Panc1 (cell line): Measurements from ENCODE around the gene SLC9C1.

Source experiments
- POLR2AphosphoS5 ChIP-seq: IDR thresholded peaks from 2 replicates; pipeline ENCODE4 v1.6.1; 2012; ENCODE audit warnings: mild to moderate bottlenecking, low read depth, low read length, moderate library complexity
- TF ChIP-seq, protein P1 (sequence below): fragments of 450-650 bp; IDR thresholded peaks from 2 replicates; pipeline ENCODE4 v1.5.1; 2017; ENCODE audit warnings: mild to moderate bottlenecking
- TF ChIP-seq, protein P2 (sequence below), 2 experiments: IDR thresholded peaks; 2 replicates each; pipeline ENCODE4 v1.6.1; 2011 to 2012; ENCODE audit warnings: low read depth in 2 of 2, control low read depth in 1 of 2, low read length in 1 of 2, mild to moderate bottlenecking in 1 of 2, moderate library complexity in 1 of 2; ENCODE audit not compliant: insufficient read depth in 1 of 2

DNA sequence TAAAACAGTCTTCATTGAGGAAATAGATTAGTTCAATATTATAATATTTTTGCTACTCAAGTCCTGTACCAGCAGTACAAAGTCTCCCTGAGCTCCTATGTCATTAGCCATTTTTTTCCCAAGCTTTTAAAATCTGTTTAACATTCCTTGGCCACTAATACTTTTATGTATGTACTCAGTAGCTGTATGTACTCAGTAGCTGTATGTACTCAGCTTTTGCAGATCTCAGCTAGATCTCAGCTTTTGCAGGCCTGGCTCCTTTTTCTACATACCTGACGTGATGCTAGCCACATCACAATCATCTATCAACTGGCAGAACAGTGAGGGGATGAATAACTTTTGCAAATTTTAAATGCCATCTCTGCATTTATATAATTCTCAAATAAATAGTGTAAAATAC is 13.8 kb downstream of the SLC9C1 start:
- TF ChIP-seq, protein P1, sequence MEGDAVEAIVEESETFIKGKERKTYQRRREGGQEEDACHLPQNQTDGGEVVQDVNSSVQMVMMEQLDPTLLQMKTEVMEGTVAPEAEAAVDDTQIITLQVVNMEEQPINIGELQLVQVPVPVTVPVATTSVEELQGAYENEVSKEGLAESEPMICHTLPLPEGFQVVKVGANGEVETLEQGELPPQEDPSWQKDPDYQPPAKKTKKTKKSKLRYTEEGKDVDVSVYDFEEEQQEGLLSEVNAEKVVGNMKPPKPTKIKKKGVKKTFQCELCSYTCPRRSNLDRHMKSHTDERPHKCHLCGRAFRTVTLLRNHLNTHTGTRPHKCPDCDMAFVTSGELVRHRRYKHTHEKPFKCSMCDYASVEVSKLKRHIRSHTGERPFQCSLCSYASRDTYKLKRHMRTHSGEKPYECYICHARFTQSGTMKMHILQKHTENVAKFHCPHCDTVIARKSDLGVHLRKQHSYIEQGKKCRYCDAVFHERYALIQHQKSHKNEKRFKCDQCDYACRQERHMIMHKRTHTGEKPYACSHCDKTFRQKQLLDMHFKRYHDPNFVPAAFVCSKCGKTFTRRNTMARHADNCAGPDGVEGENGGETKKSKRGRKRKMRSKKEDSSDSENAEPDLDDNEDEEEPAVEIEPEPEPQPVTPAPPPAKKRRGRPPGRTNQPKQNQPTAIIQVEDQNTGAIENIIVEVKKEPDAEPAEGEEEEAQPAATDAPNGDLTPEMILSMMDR, result no peak
- no peak for TF ChIP-seq POLR2AphosphoS5
- TF ChIP-seq, protein P2, sequence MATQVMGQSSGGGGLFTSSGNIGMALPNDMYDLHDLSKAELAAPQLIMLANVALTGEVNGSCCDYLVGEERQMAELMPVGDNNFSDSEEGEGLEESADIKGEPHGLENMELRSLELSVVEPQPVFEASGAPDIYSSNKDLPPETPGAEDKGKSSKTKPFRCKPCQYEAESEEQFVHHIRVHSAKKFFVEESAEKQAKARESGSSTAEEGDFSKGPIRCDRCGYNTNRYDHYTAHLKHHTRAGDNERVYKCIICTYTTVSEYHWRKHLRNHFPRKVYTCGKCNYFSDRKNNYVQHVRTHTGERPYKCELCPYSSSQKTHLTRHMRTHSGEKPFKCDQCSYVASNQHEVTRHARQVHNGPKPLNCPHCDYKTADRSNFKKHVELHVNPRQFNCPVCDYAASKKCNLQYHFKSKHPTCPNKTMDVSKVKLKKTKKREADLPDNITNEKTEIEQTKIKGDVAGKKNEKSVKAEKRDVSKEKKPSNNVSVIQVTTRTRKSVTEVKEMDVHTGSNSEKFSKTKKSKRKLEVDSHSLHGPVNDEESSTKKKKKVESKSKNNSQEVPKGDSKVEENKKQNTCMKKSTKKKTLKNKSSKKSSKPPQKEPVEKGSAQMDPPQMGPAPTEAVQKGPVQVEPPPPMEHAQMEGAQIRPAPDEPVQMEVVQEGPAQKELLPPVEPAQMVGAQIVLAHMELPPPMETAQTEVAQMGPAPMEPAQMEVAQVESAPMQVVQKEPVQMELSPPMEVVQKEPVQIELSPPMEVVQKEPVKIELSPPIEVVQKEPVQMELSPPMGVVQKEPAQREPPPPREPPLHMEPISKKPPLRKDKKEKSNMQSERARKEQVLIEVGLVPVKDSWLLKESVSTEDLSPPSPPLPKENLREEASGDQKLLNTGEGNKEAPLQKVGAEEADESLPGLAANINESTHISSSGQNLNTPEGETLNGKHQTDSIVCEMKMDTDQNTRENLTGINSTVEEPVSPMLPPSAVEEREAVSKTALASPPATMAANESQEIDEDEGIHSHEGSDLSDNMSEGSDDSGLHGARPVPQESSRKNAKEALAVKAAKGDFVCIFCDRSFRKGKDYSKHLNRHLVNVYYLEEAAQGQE (IDR thresholded peaks at IDR 0.05; ENCODE audit: insufficient read depth in 1 of 2, low read depth in 2 of 2, low read length in 1 of 2), result no peak
